Measurements from ENCODE around the gene AKR1C2.
"Not testable (repeated sequence)": the region's sequence is repeated elsewhere in the genome, so short reads cannot be mapped to it uniquely, and the experiment has no call there.

Gene AKR1C2

GRCh38 chr10:4953405-4953804 is 50.3 kb downstream of the AKR1C2 start:
- no peak for DNase-seq

DNA sequence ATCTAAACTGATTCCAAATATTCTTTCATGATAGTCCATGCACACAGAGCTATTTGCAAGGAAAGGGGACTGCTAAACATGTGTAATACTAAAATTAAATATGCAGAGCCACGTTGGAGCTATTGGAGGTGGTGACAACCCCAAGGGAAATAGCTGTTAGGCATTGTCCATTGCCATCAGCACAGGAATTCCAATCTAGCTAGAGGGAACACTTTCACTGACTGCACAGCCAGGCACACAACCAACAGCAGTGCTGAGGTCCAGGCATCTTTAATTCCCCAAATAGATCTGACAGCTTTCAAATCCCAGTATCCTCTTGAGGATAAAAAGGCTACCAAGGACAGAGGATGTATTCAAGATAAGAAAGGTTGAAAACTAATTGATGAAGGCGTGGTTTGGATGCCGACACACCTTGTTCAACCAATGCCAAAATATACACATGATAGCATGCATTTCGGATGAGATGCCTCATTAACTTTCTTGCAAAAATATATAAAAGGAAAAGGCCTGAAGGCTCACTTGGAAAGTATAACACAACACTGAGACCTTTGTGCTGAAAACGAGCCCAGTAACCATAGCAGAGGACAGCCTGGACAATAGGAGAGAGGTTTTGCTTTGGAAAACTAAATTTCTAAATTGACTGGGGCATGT is 52.0 kb downstream of the AKR1C2 start:
- not testable (repeated sequence) for DNase-seq

GRCh38 chr10:4947635-4948596 is 55.7 kb downstream of the AKR1C2 start:
- DNase-seq, result no peak

- no peak for DNase-seq
Observed at GRCh38 chr10:4947039-4947634, 56.5 kb downstream of the AKR1C2 start.

- DNase-seq, result no peak
Observed at GRCh38 chr10:4945766-4946717, 57.6 kb downstream of the AKR1C2 start.

DNA sequence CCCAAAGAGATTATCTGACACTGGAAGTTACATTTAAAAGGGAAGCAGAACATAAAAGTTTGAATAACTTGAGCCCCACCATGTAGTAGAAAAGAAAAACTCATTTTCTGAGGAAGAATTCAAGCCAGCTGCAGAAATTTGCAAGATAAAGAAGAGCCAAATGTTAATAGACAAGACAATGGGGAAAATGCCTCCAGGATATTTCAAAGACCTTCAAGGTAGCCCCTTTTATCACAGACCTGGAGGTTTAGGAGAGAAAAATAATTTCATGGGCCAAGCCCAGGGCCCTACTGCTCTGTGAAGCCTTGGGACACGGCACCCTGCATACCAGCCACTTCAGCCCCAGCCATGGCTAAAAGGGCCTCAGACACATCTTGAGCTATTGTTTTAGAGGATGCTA is 58.8 kb downstream of the AKR1C2 start:
- no peak for DNase-seq

GRCh38 chr10:4943821-4944220 is 59.8 kb downstream of the AKR1C2 start:
- no peak for DNase-seq

- DNase-seq, result not testable (repeated sequence)
Observed at GRCh38 chr10:4943416-4943815, 60.2 kb downstream of the AKR1C2 start.

DNA sequence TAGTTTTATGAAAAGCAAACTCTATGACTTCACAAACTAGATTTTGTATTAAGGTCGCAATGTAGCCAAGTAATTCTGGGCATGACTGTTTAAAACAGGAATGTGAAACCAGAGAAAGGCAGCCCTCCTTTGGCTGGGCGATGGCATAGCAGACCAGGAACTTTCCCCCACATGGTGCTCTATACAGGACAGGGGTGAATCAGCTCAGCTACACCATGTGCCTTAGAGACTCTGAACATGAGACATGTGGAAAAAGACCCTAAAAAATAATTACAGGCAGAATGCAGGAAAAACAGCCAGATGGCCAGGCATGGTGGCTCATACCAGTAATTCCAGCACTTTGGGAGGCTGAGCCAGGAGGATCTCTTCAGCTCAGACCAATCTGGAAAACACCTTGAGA is 60.7 kb downstream of the AKR1C2 start:
- not testable (repeated sequence) for DNase-seq

DNA sequence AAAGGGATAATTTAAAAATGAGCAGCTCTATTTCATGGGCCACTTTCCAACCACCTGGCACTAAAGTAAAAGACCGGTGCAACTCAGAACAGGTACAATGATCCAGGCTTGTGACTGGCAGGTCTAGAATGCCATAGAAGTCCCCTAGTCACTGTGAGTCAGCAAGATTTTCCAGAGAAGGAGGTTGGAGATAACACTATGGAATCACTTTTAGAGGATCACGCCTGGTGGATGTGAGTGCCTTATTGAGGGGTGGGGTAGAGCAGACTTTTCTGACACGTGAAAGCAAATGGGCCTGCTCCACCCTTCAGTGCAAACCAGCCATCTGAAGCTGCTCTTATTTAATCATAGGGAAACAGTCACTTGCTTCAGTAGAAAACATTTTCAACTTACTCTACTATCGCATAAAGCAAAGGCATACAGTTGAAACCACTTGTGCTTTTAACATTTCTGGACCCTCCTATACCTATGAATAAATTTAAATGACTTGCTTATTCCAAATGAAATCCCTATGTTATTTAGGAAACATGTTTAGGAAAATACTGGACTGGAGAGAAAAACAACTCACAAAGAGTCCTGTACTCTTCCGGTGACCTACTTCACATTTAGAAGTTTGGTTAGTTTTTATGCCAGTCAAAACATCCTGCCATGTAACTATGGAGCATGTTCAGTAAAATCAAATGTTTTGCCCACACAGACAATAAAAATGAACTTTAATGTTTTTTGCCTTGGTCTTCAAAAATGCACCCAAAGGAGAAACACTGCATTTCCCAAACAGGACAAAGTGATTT is 61.9 kb downstream of the AKR1C2 start:
- no peak for DNase-seq

DNA sequence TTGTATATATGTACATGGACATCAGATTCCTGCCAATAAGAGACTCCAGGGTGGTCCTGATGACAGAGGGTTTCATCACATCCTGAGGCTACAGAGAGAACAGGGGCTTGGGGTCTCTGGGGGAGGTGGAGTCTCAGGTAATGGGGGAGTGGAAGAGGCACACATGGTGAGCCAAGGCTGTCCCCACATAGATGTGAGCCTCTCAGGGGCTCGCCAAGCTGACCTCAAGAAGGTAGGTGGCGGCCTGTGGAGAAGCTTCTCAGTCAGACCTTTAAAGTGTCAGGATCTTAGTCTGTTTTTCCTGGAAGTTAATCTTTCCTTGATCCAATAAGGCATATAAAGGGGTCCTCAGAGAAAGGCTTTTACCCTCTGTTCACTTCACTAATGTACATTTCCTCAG is 62.7 kb downstream of the AKR1C2 start:
- not testable (repeated sequence) for DNase-seq

DNA sequence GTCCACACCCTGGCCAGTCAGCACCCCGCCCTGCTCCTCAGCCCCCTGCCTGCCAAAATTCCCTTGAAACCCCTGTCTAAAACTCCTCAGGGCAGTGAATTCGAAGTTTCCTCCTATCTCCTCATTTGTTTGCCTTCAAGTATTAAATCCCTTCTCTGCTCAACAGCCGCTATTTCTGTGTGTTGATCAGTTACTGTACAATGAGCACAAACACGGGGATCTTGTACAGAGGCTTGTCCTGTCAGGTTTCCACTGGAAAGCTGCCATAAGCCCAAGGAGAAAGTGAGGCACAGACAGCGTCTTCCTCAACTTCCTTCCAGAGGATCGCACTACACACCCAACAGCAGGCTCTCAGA is 63.6 kb downstream of the AKR1C2 start:
- not testable (repeated sequence) for DNase-seq

DNA sequence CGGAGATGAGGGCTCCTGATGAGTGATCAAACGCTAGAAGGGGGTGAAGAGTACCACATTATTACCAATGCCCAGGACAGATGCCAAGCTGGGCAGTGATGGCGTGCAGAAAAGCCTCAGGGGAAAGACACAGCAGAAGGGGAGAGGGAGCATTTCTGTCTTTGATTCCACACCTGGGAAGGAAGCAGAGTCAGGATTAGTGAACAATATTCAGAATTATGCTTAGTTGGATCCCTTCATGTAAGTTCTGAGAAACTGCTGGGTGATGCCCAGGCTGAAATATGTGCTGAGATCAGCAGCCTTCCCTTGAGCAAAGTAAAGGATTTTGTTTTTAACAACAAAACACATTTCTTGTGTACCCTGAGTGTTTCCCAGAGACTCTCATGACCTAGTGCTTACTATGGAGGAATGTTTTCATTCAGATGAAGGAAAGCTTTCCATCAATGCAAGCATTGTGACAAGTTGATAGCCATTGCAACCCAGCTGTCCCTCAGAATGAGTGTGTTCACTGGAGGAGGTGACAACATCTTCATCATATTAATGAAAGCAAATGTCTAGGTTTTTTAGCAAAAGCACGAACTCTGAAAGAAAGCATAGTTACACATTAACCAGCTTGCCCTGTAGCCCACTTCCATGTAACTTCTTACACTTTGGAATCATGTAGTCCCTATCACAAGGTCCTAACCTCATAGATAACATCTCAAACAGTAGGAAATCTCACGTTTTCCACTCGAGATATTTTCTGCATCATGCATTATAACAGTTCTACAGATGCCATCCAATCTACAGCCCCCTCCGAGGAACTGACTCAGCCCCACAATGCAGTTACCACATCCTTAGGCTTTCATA is 64.2 kb downstream of the AKR1C2 start:
- DNase-seq, result no peak
